SK-N-SH treated with all-trans-retinoic acid at 6 μM for 48 hours (cell line): Measurements from ENCODE around the gene ABHD2.

Experiments
- CSDC2 ChIP-seq: fragments of 250-450 bp; sonication (Bioruptor Pico); IDR thresholded peaks from 2 replicates; pipeline ENCODE4 v1.5.0; 2020; ENCODE audit warnings: mild to moderate bottlenecking, moderate library complexity
- GLIS3 ChIP-seq: fragments of 250-450 bp; sonication (Bioruptor Pico); IDR thresholded peaks from 2 replicates; pipeline ENCODE4 v1.5.0; 2020; ENCODE audit warnings: mild to moderate bottlenecking, moderate library complexity
- PATZ1 ChIP-seq: fragments of 250-450 bp; sonication (Bioruptor Pico); IDR thresholded peaks from 2 replicates; pipeline ENCODE4 v1.8.0; 2020; ENCODE audit warnings: mild to moderate bottlenecking, moderate library complexity, borderline replicate concordance
- POU6F1 ChIP-seq: fragments of 250-450 bp; sonication (Bioruptor Pico); IDR thresholded peaks from 2 replicates; pipeline ENCODE4 v1.8.0; 2021; ENCODE audit warnings: low read depth, mild to moderate bottlenecking, moderate library complexity, borderline replicate concordance
- SNAI2 ChIP-seq: fragments of 250-450 bp; sonication (Bioruptor Pico); IDR thresholded peaks from 2 replicates; pipeline ENCODE4 v1.5.0; 2020; ENCODE audit warnings: mild to moderate bottlenecking, moderate library complexity
- ZFP3 ChIP-seq: fragments of 250-450 bp; sonication (Bioruptor Pico); IDR thresholded peaks from 2 replicates; pipeline ENCODE4 v1.5.0; 2020; ENCODE audit warnings: mild to moderate bottlenecking, moderate library complexity
- ZNF70 ChIP-seq: fragments of 450-650 bp; formaldehyde crosslinking; IDR thresholded peaks from 2 replicates; pipeline ENCODE4 v1.5.0; 2020; ENCODE audit warnings: mild to moderate bottlenecking, moderate library complexity

GRCh38 chr15:89071471-89071870 is 16.8 kb upstream of the ABHD2 start:
- TF ChIP-seq SNAI2 (CRISPR knock-in tag), result no peak
- no peak for TF ChIP-seq ZFP3 (CRISPR knock-in tag)
- TF ChIP-seq ZNF70, result no peak
- no peak for TF ChIP-seq PATZ1 (CRISPR knock-in tag)
- no peak for TF ChIP-seq CSDC2 (CRISPR knock-in tag)
- no peak for TF ChIP-seq GLIS3 (CRISPR knock-in tag)
- TF ChIP-seq POU6F1 (CRISPR knock-in tag), result no peak
